ENCODE measurements around the gene OR1I1. TPM values are rescaled to one million over a fixed set of nuclear protein-coding genes. Genes with fewer than 3 reads are reported as not detected.
"Not testable (repeated sequence)": the region's sequence is repeated elsewhere in the genome, so short reads cannot be mapped to it uniquely, and the experiment has no call there.

The OR1I1 gene
- total and polyA plus RNA-seq, 2 of the 4 experiments (the other 2 are of a cell fraction) = not detected

DNA sequence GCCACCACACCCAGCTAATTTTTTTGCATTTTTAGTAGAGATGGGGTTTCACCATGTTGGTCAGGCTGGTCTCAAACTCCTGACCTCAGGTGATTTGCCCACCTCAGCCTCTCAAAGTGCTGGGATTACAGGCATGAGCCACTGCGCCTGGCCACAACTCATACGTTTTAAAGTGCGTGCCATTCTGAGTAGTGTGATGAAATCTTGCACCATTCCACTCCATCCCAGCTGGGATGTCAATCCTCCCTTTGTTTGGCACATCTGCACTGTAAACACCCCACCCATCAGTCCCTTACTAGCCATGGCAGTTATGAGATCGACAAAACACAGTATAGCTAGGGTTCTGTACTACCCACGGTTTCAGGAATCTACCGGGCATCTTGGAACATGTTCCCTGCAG lies 16.0 kb downstream of the OR1I1 start:
- WGBS, 2 experiments (ENCODE audit: extremely low coverage in 2 of 2, insufficient read length in 1 of 2) = no CpG with 5 or more reads among the region's 6 CpGs
- H3K4me2 ChIP-seq (ENCODE audit: low read depth, low read length); H3K36me3 ChIP-seq (ENCODE audit: control insufficient read depth, insufficient read depth, low read length); intact Hi-C loops (cut with micrococcal nuclease); H3K79me1 ChIP-seq (ENCODE audit: low read depth in 1 of 2, low read length in 2 of 2); H3K4me3 ChIP-seq (ENCODE audit: insufficient read depth, low read depth, low read length); H2AK9ac ChIP-seq (replicated peaks; ENCODE audit: low read depth, low read length, poor library complexity); H3K27ac ChIP-seq (ENCODE audit: insufficient read depth, low read length); H3K9ac ChIP-seq (ENCODE audit: low read depth, low read length); H3K9me3 ChIP-seq (ENCODE audit: control insufficient read depth, insufficient read depth, low read length); H2BK120ac ChIP-seq (ENCODE audit: low read depth, low read length); H4K5ac ChIP-seq (ENCODE audit: low read depth, low read length); H3K56ac ChIP-seq (ENCODE audit: extremely low read depth, insufficient read depth, low read length); H4K20me1 ChIP-seq (ENCODE audit: insufficient read depth, low read length); H2BK20ac ChIP-seq (ENCODE audit: low read depth, low read length); in situ Hi-C loops (cut with MboI; ENCODE audit: low sequenced_read_pairs); BruUV-seq (replicated peaks); H4K91ac ChIP-seq (ENCODE audit: insufficient read depth, low read depth, low read length); H3K4me1 ChIP-seq (ENCODE audit: control insufficient read depth, insufficient read depth, low read length); POLR2A ChIA-PET (ENCODE audit: unreplicated experiment); H4K8ac ChIP-seq (ENCODE audit: low read depth in 2 of 2, low read length in 2 of 2); dilution Hi-C loops (cut with HindIII; ENCODE audit: low sequenced_read_pairs, unreplicated experiment); H3K18ac ChIP-seq (ENCODE audit: low read depth, low read length); H3K4ac ChIP-seq (ENCODE audit: low read depth, low read length); H2BK5ac ChIP-seq (ENCODE audit: low read depth, low read length, poor library complexity, severe bottlenecking); DNase-seq; H2AK5ac ChIP-seq (ENCODE audit: low read depth, low read length); CTCF ChIA-PET; H2BK15ac ChIP-seq (ENCODE audit: low read depth, low read length); ATAC-seq (ENCODE audit: low read depth); H3K14ac ChIP-seq (replicated peaks; ENCODE audit: low read depth, low read length); H3K9me1 ChIP-seq (ENCODE audit: insufficient read depth, low read length); H3K27me3 ChIP-seq (ENCODE audit: control insufficient read depth, insufficient read depth, low read length); H2AFZ ChIP-seq (replicated peaks; ENCODE audit: low read length, poor library complexity): not testable (repeated sequence)
- H3K23ac ChIP-seq (ENCODE audit: low read depth, low read length) = 0 out of 2 replicates have a peak overlapping the region, but pooled peaks have one; percentile 25

Data from IMR-90 (cell line).